HCT116 (cell line): Measurements from ENCODE around the gene PPP2R3C. TPM values are rescaled to one million over a fixed set of nuclear protein-coding genes. Genes with fewer than 3 reads are reported as not detected.

ENCODE experiments used
- ATAC-seq: fragments of 200-7000 bp; cut with Tn5 transposase; 2 replicates; pipeline ENCODE4 v1.9.1; 2020; ENCODE audit warnings: mild to moderate bottlenecking, moderate library complexity
- BruUV-seq: library from RNA; stranded (reverse); fragments of 400-500 nt; replicated peaks from 2 replicates; lab custom pipeline; 2021; lab: Mats Ljungman, UMichigan
- CTCF ChIA-PET: fragments of 300-600 bp; sonication (Branson Sonifier 250); formaldehyde crosslinking; loops from one replicate; lab custom pipeline; 2021; ENCODE audit warnings: antibody characterized with exemption; lab: Charles Lee
- POLR2A ChIA-PET: fragments of 300-600, 350-600 bp; sonication (Branson Sonifier 250); formaldehyde crosslinking; loops from one replicate; lab custom pipeline; 2021; ENCODE audit warnings: antibody characterized with exemption; lab: Charles Lee
- RAD21 ChIA-PET, 2 experiments: fragments of 300-600 bp; sonication (Branson Sonifier 250); formaldehyde crosslinking; loops; one replicate each; lab custom pipeline; 2023; ENCODE audit warnings: low total read pairs in 2 of 2; ENCODE audit not compliant: uncharacterized antibody in 2 of 2, unreplicated experiment in 2 of 2, low non-redundant PET in 1 of 2; lab: Charles Lee
- DNase-seq: peaks from one replicate; pipeline ENCODE4 v3.0.0-alpha.2; 2010; ENCODE audit warnings: low read depth, low spot score
- H2AFZ ChIP-seq: fragments of 200-600 bp; shearing (Covaris generic), sonication (generic); 2 replicates; pipeline ENCODE4 v1.6.1; 2017; ENCODE audit warnings: low read depth, mixed run types, mixed read lengths, antibody characterized with exemption, low read length; ENCODE audit not compliant: poor library complexity, severe bottlenecking
- H3K27ac ChIP-seq: 2 replicates; pipeline ENCODE4 v1.5.1; 2012; ENCODE audit warnings: low read depth, low read length
- H3K27me3 ChIP-seq: fragments of 200-600 bp; sonication (generic); 2 replicates; pipeline ENCODE4 v1.6.1; 2016; ENCODE audit warnings: mixed run types, low read length, mixed read lengths; ENCODE audit not compliant: insufficient read depth
- H3K36me3 ChIP-seq, 2 experiments: fragments of 200-500 bp in 1 of 2; fragments of 200-600 bp in 1 of 2; sonication (Bioruptor generic) in 1 of 2; sonication (generic) in 1 of 2; 2 replicates each; pipeline versions ENCODE4 v1.5.1 to v1.6.1; 2014 to 2016; ENCODE audit warnings: low read length in 2 of 2, inconsistent platforms in 1 of 2, mixed read lengths in 1 of 2, mixed run types in 1 of 2; ENCODE audit not compliant: insufficient read depth in 2 of 2, control insufficient read depth in 1 of 2
- H3K4me1 ChIP-seq, 2 experiments: fragments of 200-600 bp in 1 of 2; sonication (generic) in 1 of 2; 2 replicates each; pipeline versions ENCODE4 v1.5.1 to v1.6.1; 2012 to 2017; ENCODE audit warnings: low read length in 2 of 2, inconsistent platforms in 1 of 2, mild to moderate bottlenecking in 1 of 2, mixed read lengths in 1 of 2, mixed run types in 1 of 2, moderate library complexity in 1 of 2; ENCODE audit not compliant: insufficient read depth in 2 of 2, control insufficient read depth in 1 of 2
- H3K4me2 ChIP-seq: fragments of 200-600 bp; sonication (generic); 2 replicates; pipeline ENCODE4 v1.6.1; 2017; ENCODE audit warnings: mixed run types, low read length, mixed read lengths
- H3K4me3 ChIP-seq, 2 experiments: fragments of 200-600 bp in 1 of 2; sonication (generic) in 1 of 2; replicated peaks in 1 of 2; 2 replicates each; pipeline ENCODE4 v1.5.1; 2011 to 2016; ENCODE audit warnings: low read length in 2 of 2, control low read depth in 1 of 2, low read depth in 1 of 2, mild to moderate bottlenecking in 1 of 2, mixed read lengths in 1 of 2, mixed run types in 1 of 2
- H3K79me2 ChIP-seq: fragments of 200-600 bp; sonication (generic); 2 replicates; pipeline ENCODE4 v1.6.1; 2017; ENCODE audit warnings: mild to moderate bottlenecking, mixed run types, low read length, moderate library complexity, mixed read lengths; ENCODE audit not compliant: insufficient read depth
- H3K9ac ChIP-seq: fragments of 200-600 bp; sonication (generic); 2 replicates; pipeline ENCODE4 v1.6.1; 2016; ENCODE audit warnings: low read length, mixed read lengths
- H3K9me2 ChIP-seq: fragments of 200-600 bp; sonication (generic), shearing (Covaris generic); 2 replicates; pipeline ENCODE4 v1.6.1; 2017; ENCODE audit warnings: mixed run types, mild to moderate bottlenecking, moderate library complexity; ENCODE audit not compliant: insufficient read depth
- H3K9me3 ChIP-seq, 2 experiments: fragments of 200-500 bp in 1 of 2; fragments of 200-600 bp in 1 of 2; sonication (Bioruptor generic) in 1 of 2; sonication (generic) in 1 of 2; 2 replicates each; pipeline ENCODE4 v1.6.1; 2014 to 2017; ENCODE audit warnings: low read length in 2 of 2, mixed read lengths in 2 of 2, inconsistent platforms in 1 of 2, low read depth in 1 of 2, mild to moderate bottlenecking in 1 of 2, mixed run types in 1 of 2, moderate library complexity in 1 of 2; ENCODE audit not compliant: control insufficient read depth in 1 of 2, insufficient read depth in 1 of 2
- H4K20me1 ChIP-seq: fragments of 200-600 bp; sonication (generic), shearing (Covaris generic); 2 replicates; pipeline ENCODE4 v1.6.1; 2017; ENCODE audit warnings: mixed run types, mild to moderate bottlenecking, moderate library complexity; ENCODE audit not compliant: insufficient read depth
- ATF3 ChIP-seq: IDR thresholded peaks from 2 replicates; pipeline ENCODE4 v1.6.1; 2012
- CEBPB ChIP-seq: IDR thresholded peaks from 2 replicates; pipeline ENCODE4 v1.6.1; 2012; ENCODE audit warnings: low read depth
- CTCF ChIP-seq, 3 experiments: fragments of 200-600 bp in 1 of 3; sonication (generic) in 1 of 3; IDR thresholded peaks in 2 of 3; conservative IDR thresholded peaks in 1 of 3; 2 replicates each; pipeline ENCODE4 v1.5.1; 2012 to 2017; ENCODE audit warnings: low read depth in 2 of 3, low read length in 2 of 3, antibody characterized with exemption in 1 of 3, borderline replicate concordance in 1 of 3, control low read depth in 1 of 3, mild to moderate bottlenecking in 1 of 3, mixed read lengths in 1 of 3, mixed run types in 1 of 3, moderate library complexity in 1 of 3; ENCODE audit not compliant: insufficient read depth in 1 of 3
- EGR1 ChIP-seq: IDR thresholded peaks from 2 replicates; pipeline ENCODE4 v1.6.1; 2012; ENCODE audit warnings: low read depth
- ELF1 ChIP-seq: IDR thresholded peaks from 2 replicates; pipeline ENCODE4 v1.6.1; 2012; ENCODE audit warnings: low read depth, borderline replicate concordance
- EZH2 ChIP-seq: fragments of 200-600 bp; sonication (generic); IDR thresholded peaks from 2 replicates; pipeline ENCODE4 v1.6.1; 2017; ENCODE audit warnings: antibody characterized with exemption, mixed run types
- EZH2phosphoT487 ChIP-seq: fragments of 200-600 bp; IDR thresholded peaks from 2 replicates; pipeline ENCODE4 v1.6.1; 2018; ENCODE audit warnings: antibody characterized with exemption, borderline replicate concordance
- FOSL1 ChIP-seq: IDR thresholded peaks from 2 replicates; pipeline ENCODE4 v1.6.1; 2012; ENCODE audit warnings: low read depth
- JUND ChIP-seq: IDR thresholded peaks from 2 replicates; pipeline ENCODE4 v1.6.1; 2012
- MAX ChIP-seq: IDR thresholded peaks from 2 replicates; pipeline ENCODE4 v1.6.1; 2012
- POLR2A ChIP-seq: IDR thresholded peaks from 2 replicates; pipeline ENCODE4 v1.7.0; 2011; ENCODE audit warnings: borderline replicate concordance; ENCODE audit not compliant: insufficient read depth, insufficient read length; ENCODE audit errors: extremely low read depth
- POLR2AphosphoS5 ChIP-seq: IDR thresholded peaks from 2 replicates; pipeline ENCODE4 v1.6.1; 2011; ENCODE audit warnings: mild to moderate bottlenecking, low read depth, low read length, moderate library complexity
- RAD21 ChIP-seq: IDR thresholded peaks from 2 replicates; pipeline ENCODE4 v1.6.1; 2012; ENCODE audit warnings: low read depth, mild to moderate bottlenecking
- SIN3A ChIP-seq: IDR thresholded peaks from 2 replicates; pipeline ENCODE4 v1.6.1; 2012; ENCODE audit warnings: low read depth
- SP1 ChIP-seq: IDR thresholded peaks from 2 replicates; pipeline ENCODE4 v1.6.1; 2012; ENCODE audit warnings: low read depth
- TCF7L2 ChIP-seq: IDR thresholded peaks from 2 replicates; pipeline ENCODE4 v1.7.0; 2011; ENCODE audit warnings: borderline replicate concordance, inconsistent platforms; ENCODE audit not compliant: insufficient read depth, insufficient read length; ENCODE audit errors: extremely low read depth
- YY1 ChIP-seq: IDR thresholded peaks from 2 replicates; pipeline ENCODE4 v1.6.1; 2011; ENCODE audit warnings: low read length, low read depth, moderate library complexity, mild to moderate bottlenecking; ENCODE audit not compliant: insufficient replicate concordance; ENCODE audit errors: extremely low read depth
- ZBTB33 ChIP-seq: IDR thresholded peaks from 2 replicates; pipeline ENCODE4 v1.6.1; 2011; ENCODE audit warnings: mild to moderate bottlenecking, low read length, moderate library complexity; ENCODE audit not compliant: insufficient replicate concordance; ENCODE audit errors: extremely low read depth
- ZFX ChIP-seq: fragments of 450-650 bp; IDR thresholded peaks from 2 replicates; pipeline ENCODE4 v1.6.1; 2017
- ZNF274 ChIP-seq: fragments of 200-500 bp; sonication (Bioruptor generic); IDR thresholded peaks from 2 replicates; pipeline ENCODE4 v1.6.1; 2014; ENCODE audit warnings: mild to moderate bottlenecking, low read depth, low read length, inconsistent platforms
- intact Hi-C: fragments of 100-400 bp; cut with micrococcal nuclease; formaldehyde crosslinking; loops from 2 replicates; pipeline ENCODE4 v1.10.0; 2022
- total RNA-seq: library from RNA; stranded (reverse); gene quantifications from one replicate; pipeline ENCODE4 v1.2.1, GENCODE V29; 2021; ENCODE audit not compliant: unreplicated experiment

The PPP2R3C gene
- total RNA-seq, 1 experiment from 2014 or later, result 14.1 TPM

- TF ChIP-seq ATF3 (no peak), CTCF (IDR thresholded peaks at IDR 0.05 in 2 of 3, conservative IDR thresholded peaks at IDR 0.05 in 1 of 3; ENCODE audit: borderline replicate concordance in 1 of 3, insufficient read depth in 1 of 3, low read depth in 2 of 3, low read length in 2 of 3) (no peak), POLR2AphosphoS5 (no peak), SP1 (no peak)
- TF ChIP-seq, all 23 proteins: peak for 0
These were observed 2.3 kb upstream of the PPP2R3C start (continued) for GRCh38 chr14:35124127-35124526.

DNA sequence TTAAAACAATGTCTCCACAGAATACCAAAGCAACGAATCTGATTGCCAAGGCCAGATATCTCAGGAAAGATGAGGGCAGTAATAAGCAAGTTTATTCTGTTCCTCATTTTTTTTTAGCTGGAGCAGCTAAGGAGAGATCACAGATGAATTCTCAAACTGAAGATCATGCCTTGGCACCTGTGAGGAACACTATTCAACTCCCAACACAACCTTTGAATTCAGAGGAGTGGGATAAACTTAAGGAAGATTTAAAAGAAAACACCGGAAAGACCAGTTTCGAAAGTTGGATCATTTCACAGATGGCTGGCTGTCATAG, 1.6 kb upstream of the PPP2R3C start:
- POLR2A ChIA-PET, result no interaction called here
- Histone ChIP-seq H3K27me3 (no peaks in the 10 kb centered on the region), H3K79me2 (peaks cover 11% of the 10 kb centered on the region), H3K4me2 (peak overlapping the region; percentile 82), H3K27ac (no peak overlapping the region), H2AFZ (no peak overlapping the region), H4K20me1 (no peaks in the 10 kb centered on the region), H3K9me3 (no peaks in the 10 kb centered on the region), H3K9me2 (no peaks in the 10 kb centered on the region), H3K4me3 (peak overlapping the region; percentile 81 to 91), H3K36me3 (no peaks in the 10 kb centered on the region), H3K9ac (peak overlapping the region; percentile 82), H3K4me1 (peaks cover 6 to 23% of the 10 kb centered on the region in 2 experiments)
- ATAC-seq (no peak), DNase-seq (no peak)
- no TSS peak for BruUV-seq
- intact Hi-C loops, result loop anchor here (10.0 kb wide), 1 partner anchor 691 kb away; no protein-coding TSS in a partner anchor
- RAD21 ChIA-PET, result no interaction called here
- TF ChIP-seq ZFX (no peak), EGR1 (no peak), POLR2AphosphoS5 (no peak), JUND (no peak), EZH2 (no peak), SP1 (no peak), RAD21 (no peak), ZBTB33 (no peak), EZH2phosphoT487 (no peak), FOSL1 (no peak), ZNF274 (no peak), YY1 (no peak), SIN3A (no peak), MAX (no peak), POLR2A (no peak), CEBPB (no peak), ATF3 (no peak), ELF1 (no peak), TCF7L2 (no peak)
- CTCF ChIA-PET, result no interaction called here
